ENCODE results near the gene MAGI2.

The MAGI2 gene

GRCh38 chr7:79298145-79298760 is 155.2 kb downstream of the MAGI2 start:
- DNase-seq: no peak

DNA sequence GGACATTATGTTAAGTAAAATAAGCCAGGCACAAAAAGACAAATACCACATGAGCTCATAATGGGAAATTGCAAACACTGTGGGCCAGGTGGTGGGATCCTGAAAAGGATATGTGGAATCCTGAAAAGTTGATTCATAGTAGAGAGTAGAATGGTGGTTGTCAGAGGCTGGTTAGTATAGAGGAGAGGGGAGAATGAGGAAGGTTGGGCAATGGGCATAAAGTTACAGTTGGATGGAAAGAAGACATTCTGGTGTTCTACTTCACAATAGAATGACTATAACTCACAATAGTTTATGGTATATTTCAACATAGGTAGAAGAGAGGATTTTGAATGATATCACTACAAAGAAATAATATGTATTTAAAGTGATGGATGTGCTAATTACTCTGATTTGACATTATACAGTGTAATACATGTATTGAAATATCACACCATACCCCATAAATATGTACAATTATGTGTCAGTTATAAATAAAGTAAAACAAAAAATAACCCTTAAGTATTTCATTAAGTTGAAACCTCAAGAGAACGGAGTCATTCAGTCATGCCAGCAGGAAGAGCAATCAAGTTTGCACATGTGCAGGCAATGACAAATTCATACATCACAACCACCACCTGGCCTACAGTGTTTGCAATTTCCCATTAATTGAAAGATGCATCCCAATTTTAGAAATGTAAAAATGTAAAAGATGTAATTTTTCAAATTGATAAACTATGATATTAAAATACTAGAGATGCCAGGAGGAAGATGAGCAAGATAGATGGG is 156.7 kb downstream of the MAGI2 start:
- no peak for DNase-seq

DNA sequence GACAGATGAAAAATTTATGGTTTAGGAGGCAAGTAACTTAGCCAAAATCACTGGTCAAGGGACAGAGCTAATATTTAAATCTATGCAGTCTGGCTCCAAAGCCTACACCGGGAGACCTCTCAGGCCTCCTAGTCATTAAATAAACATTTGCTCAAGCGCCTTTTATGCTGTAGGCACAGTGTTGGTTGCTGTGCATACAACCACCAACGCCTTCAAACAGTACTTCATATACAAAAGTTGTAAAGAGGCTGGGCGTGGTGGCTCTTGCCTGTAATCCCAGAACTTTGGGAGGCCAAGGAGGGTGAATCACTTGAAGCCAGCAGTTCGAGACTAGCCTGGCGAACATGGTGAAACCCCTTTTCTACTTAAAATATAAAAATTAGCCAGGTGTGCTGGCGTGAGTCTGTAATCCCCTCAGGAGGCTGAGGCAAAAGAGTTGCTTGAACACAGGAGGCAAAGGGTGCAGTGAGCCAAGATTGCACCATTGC is 159.8 kb downstream of the MAGI2 start:
- no peak for DNase-seq

GRCh38 chr7:79292834-79293233 is 160.6 kb downstream of the MAGI2 start:
- no peak for DNase-seq

DNA sequence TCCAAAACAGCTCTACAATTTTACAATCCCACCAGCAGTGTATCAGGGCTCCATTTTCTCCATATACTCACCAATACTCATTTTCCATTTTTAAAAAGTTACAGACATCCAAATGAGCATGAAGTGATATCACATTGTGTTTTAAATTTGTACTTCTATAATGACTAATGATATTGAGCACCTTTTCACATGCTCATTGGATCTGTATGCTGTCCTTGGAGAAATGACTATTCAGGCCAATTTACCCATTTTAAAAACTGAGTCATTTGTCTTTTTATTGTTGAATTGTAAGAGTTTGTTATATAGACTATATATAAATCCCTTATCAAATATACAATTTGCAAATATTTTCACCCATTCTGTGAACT is 162.0 kb downstream of the MAGI2 start:
- no peak for DNase-seq

DNA sequence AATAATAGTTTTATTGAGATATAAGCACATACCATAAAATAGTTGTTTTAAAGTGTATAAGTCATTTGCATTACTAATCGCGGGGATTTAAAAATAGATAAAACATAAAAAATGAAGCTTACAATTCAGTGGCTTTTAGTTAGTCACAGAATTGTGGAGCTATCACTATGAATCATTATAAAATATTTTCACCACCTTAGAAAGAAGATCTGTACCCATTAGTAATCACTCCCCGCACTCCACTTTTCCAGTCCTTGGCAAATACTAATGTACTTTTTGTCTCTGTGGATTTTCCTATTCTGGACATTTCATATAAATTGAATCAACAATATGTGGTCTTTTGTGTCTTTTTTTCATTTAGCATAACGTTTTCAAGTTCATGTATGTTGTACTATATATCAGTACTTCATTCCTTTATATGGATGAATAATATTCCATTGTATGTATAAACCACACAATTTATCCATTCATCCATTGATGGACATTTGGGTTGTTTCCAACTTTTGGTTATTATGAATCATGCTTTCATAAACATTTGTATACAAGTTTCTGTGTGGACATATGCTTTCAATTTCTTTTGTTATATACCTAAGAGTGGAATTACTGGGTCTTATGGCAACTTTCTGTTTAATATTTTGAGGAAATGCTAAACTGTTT is 162.5 kb downstream of the MAGI2 start:
- no peak for DNase-seq

GRCh38 chr7:79290398-79290797 is 163.1 kb downstream of the MAGI2 start:
- no peak for DNase-seq

DNA sequence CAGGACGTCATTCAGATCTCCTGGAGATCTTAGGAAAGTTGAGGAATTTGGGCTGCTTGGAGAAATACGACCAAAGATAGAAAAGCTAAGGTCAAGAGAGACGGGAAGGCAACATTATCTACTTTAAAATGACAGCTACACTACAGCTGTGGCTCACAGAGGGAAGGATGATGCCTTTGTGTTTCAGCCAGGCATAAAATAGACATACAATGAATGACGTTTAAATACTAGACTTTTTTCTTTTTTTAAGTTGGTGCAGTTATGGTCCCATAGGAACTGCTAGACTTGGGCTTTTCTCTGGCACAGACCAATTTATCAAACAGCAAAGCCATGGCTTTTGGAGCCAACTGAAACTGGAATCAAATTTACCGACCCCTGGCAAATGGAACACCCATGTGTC is 164.8 kb downstream of the MAGI2 start:
- DNase-seq: no peak

DNA sequence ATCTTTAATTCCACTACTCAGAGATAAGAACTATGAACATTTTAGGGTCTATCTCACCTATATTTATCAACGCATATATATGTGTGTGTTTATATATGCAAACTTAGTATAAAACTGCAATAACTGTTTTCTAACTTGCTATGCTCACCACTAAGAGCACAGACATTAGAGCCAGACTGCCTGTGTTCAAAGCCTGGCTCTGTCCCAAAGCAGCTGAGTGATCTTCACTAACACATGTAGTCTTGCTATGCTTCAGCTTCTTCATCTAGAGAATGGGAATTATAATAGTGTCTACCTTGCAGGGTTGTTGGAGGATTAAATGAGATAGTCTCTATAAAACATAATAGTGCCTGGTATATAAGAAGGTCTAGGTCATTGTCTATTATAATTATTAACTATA is 165.5 kb downstream of the MAGI2 start:
- DNase-seq: no peak

GRCh38 chr7:79286181-79286580 is 167.3 kb downstream of the MAGI2 start:
- no peak for DNase-seq

GRCh38 chr7:79285756-79286155 is 167.7 kb downstream of the MAGI2 start:
- no peak for DNase-seq

GRCh38 chr7:79284211-79284610 is 169.3 kb downstream of the MAGI2 start:
- DNase-seq: no peak

DNA sequence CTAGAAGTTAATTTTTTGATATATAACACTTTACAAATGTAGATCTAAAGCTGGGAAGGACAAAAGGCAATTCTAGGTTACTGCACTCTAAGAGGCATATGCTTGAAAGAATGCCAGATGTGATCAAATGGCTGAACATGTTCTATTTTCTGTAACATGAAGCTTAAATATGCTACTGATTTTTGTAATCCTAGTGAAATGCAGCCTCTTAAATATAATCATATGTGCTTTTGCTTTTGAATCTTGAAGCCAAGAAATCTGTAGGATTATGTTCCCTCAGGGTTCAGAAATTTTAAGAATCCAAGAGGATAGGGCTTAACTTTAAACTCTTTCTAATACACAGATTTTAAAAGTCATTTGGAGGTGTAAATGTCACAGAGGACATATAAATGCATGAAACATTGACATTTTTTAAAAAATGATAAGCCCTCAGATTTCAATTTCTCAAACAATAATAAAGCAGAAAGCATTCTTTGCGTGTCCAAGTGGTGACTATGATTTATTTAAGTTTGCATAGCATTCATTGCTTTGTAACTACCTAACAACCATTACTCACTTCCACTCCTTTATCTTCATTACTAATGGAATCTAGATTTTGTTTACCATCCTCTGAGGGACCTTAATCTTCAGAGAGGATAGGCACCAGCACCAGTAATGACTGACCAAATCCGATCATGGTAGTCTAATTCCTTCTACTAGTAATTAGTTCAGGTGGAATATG is 170.4 kb downstream of the MAGI2 start:
- no peak for DNase-seq

DNA sequence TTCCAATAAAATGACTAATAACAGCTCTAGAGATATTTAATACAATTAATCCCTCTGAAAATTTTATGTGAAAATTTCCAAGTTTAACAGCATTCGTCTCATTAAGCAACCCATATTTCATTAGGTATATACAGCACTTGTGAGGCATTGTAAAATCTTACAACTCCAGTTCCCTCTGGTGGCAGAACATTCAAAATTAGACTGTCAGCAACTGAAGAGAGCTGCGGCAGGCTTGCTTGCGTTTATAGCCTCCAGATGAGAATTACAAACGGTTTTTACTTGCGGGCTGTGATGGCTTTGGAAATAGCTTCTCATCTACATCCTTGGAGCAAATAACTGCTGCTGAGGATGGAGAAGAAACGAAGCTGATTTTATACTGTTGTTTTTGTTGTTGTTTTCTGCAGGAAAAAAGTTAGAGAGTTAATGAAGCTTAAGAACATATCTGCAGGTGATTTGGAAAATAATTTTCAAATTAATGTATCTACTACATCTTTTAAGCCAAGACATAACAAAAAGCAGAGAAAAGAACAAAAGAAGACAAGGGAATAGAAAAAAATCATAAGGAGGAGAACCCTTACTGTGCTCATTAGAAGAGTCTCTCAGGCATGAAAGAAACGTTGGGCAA is 171.3 kb downstream of the MAGI2 start:
- no peak for DNase-seq

DNA sequence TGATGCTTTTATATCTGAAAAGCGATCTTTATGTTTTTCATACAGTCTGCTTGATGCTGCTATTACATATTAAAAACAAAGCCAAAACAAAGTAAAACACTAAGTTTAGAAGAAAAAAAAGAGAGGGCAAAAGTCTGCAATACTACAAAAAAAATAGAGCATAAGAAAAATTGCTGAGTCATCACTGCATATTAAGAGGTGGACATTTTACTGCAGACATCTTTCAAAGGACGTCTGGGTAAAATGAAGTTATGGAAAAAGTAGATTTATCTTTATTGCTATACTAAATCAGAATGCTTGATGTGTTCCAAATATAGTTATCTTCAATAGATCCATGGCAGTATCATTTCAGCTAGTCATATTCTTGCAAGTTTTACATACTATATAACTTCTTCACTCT is 172.0 kb downstream of the MAGI2 start:
- no peak for DNase-seq

GRCh38 chr7:79272938-79273337 is 180.5 kb downstream of the MAGI2 start:
- DNase-seq: no peak

- no peak for DNase-seq
Observed at GRCh38 chr7:79272066-79272669, 181.3 kb downstream of the MAGI2 start.

DNA sequence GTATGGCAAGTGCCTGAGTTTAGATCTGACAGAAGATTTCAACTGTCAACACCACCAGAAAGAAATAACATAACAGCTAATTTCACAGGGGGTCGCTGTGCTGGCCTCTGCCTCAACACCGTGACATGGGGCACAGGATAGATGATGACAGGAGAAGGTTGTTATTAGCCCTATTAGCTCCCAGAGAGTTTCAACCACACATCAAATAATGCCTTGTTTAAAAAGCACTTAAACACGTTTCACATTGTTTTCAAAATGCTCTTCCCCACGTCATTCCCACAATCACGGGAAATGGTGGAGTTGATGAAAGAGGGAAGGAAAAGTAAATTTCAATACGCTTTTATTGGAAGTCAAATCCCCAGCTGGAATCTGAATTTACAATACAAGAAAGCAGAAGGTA is 184.7 kb downstream of the MAGI2 start:
- no peak for DNase-seq

GRCh38 chr7:79258826-79259225 is 194.6 kb downstream of the MAGI2 start:
- no peak for DNase-seq

DNA sequence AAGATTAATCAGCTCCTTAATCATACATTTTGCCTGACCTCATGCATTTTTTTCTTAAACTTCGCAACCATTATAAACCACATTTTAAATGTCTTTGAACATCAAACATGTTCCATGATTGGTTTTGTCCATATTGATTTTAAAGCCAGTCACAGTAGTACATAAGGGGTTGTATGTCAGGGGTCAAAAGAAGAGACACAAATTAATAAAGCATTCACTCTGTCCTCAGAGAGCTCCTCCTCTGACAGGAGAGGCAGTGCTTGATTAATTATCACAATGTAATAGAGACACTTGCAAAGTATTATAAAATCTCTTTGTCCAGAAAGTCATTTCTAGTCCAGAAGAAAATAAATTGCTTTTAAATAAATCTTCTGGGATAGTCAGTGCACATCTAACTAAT is 195.5 kb downstream of the MAGI2 start:
- no peak for DNase-seq

- no peak for DNase-seq
Observed at GRCh38 chr7:79245623-79246249, 207.7 kb downstream of the MAGI2 start.

DNA sequence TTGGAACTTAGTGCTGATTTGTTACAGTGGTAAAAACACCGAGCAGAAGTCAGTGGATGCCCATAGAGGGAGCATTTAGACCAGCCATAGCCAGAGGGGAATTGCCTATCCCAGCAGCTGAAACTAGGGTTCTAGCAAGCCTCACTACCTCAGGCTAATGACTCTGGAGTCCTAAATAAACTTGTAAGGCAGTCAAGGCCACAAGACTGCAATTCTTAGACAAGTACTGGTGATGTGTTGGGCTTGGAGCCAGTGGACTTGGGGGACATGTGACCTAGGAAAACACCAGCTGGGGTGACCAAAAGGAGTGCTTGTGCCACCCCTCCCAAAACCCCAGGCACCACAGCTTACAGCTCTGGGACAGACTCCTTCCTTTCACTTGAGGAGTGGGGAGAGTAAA is 209.0 kb downstream of the MAGI2 start:
- no peak for DNase-seq

All from activated CD8-positive, alpha-beta memory T cell treated with anti-CD3 and anti-CD28 coated beads, Interleukin-2, amount 50 U/mL, for 4 hours (primary cell).